ENCODE measurements around the gene PLPP2. TPM values are rescaled to one million over a fixed set of nuclear protein-coding genes. Genes with fewer than 3 reads are reported as not detected.
"Not testable (repeated sequence)": the region's sequence is repeated elsewhere in the genome, so short reads cannot be mapped to it uniquely, and the experiment has no call there.

Gene PLPP2
- total and polyA plus RNA-seq, 2 of the 4 experiments (the other 2 are of a cell fraction): 2.3 to 4.2 TPM

DNA sequence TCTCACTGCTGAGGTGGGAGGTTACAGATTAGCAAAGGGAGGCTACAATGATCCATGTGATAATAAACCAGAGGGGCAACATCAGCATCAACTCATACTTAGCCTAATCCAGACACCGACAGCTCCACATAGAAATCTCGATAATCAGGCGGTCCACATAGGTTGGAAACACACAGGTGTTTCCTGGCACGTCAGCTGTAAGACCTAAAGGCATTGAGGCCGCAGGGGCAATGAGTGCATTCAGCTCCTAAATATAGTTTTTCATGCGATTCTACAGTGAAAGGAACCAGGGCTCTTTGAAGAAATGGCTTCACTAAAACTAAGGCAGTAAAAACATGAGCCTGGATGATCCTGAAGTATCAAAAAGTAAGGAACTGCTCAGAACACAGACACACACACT lies 19.3 kb downstream of the PLPP2 start:
- Histone ChIP-seq H3K36me3 (ENCODE audit: control insufficient read depth, insufficient read depth, low read length) (no peaks in the 10 kb centered on the region), H2BK5ac (ENCODE audit: low read depth, low read length, poor library complexity, severe bottlenecking) (no peak overlapping the region), H3K23ac (ENCODE audit: low read depth, low read length) (no peak overlapping the region), H2BK120ac (ENCODE audit: low read depth, low read length) (no peak overlapping the region), H3K9ac (ENCODE audit: low read depth, low read length) (no peak overlapping the region), H4K20me1 (ENCODE audit: insufficient read depth, low read length) (no peaks in the 10 kb centered on the region), H2BK20ac (ENCODE audit: low read depth, low read length) (no peak overlapping the region), H4K5ac (ENCODE audit: low read depth, low read length) (no peak overlapping the region), H3K56ac (ENCODE audit: extremely low read depth, insufficient read depth, low read length) (no peak overlapping the region), H2AK9ac (replicated peaks; ENCODE audit: low read depth, low read length, poor library complexity) (no peak overlapping the region), H4K8ac (ENCODE audit: low read depth in 2 of 2, low read length in 2 of 2) (no peak overlapping the region), H3K9me1 (ENCODE audit: insufficient read depth, low read length) (no peaks in the 10 kb centered on the region), H3K27me3 (ENCODE audit: control insufficient read depth, insufficient read depth, low read length) (peaks cover 8% of the 10 kb centered on the region), H2AK5ac (ENCODE audit: low read depth, low read length) (no peak overlapping the region), H4K91ac (ENCODE audit: insufficient read depth, low read depth, low read length) (no peak overlapping the region), H3K9me3 (ENCODE audit: control insufficient read depth, insufficient read depth, low read length) (no peaks in the 10 kb centered on the region), H3K79me1 (ENCODE audit: low read depth in 1 of 2, low read length in 2 of 2) (no peaks in the 10 kb centered on the region), H3K14ac (replicated peaks; ENCODE audit: low read depth, low read length) (no peak overlapping the region), H2BK15ac (ENCODE audit: low read depth, low read length) (no peak overlapping the region), H3K4me2 (ENCODE audit: low read depth, low read length) (no peak overlapping the region), H3K4ac (ENCODE audit: low read depth, low read length) (no peak overlapping the region), H3K18ac (ENCODE audit: low read depth, low read length) (no peak overlapping the region), H3K27ac (ENCODE audit: insufficient read depth, low read length) (no peak overlapping the region), H3K4me1 (ENCODE audit: control insufficient read depth, insufficient read depth, low read length) (no peaks in the 10 kb centered on the region), H3K4me3 (ENCODE audit: insufficient read depth, low read depth, low read length) (no peak overlapping the region), H2AFZ (replicated peaks; ENCODE audit: low read length, poor library complexity) (no peak overlapping the region)
- dilution Hi-C loops (cut with HindIII; ENCODE audit: low sequenced_read_pairs, unreplicated experiment) (no loop called here), intact Hi-C loops (cut with micrococcal nuclease) (no loop called here), in situ Hi-C loops (cut with MboI; ENCODE audit: low sequenced_read_pairs) (no loop called here)
- ChIA-PET CTCF (no interaction called here), POLR2A (ENCODE audit: unreplicated experiment) (interaction anchor here (0.6 kb wide), 1 partner anchor 252 kb away, joined by 6 read pairs; no protein-coding TSS in a partner anchor)
- ATAC-seq (ENCODE audit: low read depth): no peak
- 83% methylated on average over 5 of the region's 6 CpGs; no CpG with 5 or more reads in 1 of the 2 experiments for WGBS, 2 experiments (ENCODE audit: extremely low coverage in 2 of 2, insufficient read length in 1 of 2)
- BruUV-seq (replicated peaks): no TSS peak
- no peak for TF ChIP-seq BHLHE40 (IDR thresholded peaks at IDR 0.05; ENCODE audit: low read depth, low read length)
- no peak for TF ChIP-seq POLR2A (IDR thresholded peaks at IDR 0.05; ENCODE audit: low read depth, low read length)
- TF ChIP-seq, protein P1, sequence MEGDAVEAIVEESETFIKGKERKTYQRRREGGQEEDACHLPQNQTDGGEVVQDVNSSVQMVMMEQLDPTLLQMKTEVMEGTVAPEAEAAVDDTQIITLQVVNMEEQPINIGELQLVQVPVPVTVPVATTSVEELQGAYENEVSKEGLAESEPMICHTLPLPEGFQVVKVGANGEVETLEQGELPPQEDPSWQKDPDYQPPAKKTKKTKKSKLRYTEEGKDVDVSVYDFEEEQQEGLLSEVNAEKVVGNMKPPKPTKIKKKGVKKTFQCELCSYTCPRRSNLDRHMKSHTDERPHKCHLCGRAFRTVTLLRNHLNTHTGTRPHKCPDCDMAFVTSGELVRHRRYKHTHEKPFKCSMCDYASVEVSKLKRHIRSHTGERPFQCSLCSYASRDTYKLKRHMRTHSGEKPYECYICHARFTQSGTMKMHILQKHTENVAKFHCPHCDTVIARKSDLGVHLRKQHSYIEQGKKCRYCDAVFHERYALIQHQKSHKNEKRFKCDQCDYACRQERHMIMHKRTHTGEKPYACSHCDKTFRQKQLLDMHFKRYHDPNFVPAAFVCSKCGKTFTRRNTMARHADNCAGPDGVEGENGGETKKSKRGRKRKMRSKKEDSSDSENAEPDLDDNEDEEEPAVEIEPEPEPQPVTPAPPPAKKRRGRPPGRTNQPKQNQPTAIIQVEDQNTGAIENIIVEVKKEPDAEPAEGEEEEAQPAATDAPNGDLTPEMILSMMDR (conservative IDR thresholded peaks at IDR 0.05; ENCODE audit: low read depth, low read length): no peak
- TF ChIP-seq RFX5 (IDR thresholded peaks at IDR 0.05; ENCODE audit: low read depth, low read length): no peak
- no peak for TF ChIP-seq MAZ (IDR thresholded peaks at IDR 0.05; ENCODE audit: borderline replicate concordance, low read depth, low read length)
- TF ChIP-seq RCOR1 (IDR thresholded peaks at IDR 0.05; ENCODE audit: insufficient replicate concordance, low read length): no peak
- TF ChIP-seq CHD1 (IDR thresholded peaks at IDR 0.05; ENCODE audit: low read depth, low read length): no peak
- no peak for DNase-seq

DNA sequence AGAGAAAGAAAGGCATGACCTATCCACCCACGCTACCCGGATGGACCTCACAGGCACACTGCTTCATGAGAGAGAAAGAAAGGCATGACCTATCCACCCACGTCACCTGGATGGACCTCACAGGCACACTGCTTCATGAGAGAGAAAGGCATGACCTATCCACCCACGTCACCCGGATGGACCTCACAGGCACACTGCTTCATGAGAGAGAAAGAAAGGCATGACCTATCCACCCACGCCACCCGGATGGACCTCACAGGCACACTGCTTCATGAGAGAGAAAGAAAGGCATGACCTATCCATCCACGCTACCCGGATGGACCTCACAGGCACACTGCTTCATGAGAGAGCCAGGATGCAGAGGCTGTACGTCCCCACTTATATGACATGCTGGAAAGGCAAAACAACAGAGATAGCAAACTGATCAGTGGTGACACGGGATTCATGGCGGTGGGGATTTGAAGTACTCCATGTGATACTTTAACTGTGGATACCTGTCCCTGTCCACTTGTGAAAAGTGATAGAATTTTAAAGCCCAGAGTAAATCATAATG lies 20.4 kb downstream of the PLPP2 start:
- intact Hi-C loops (cut with micrococcal nuclease); DNase-seq; H4K8ac ChIP-seq (ENCODE audit: low read depth in 2 of 2, low read length in 2 of 2); H4K91ac ChIP-seq (ENCODE audit: insufficient read depth, low read depth, low read length); in situ Hi-C loops (cut with MboI; ENCODE audit: low sequenced_read_pairs); H3K14ac ChIP-seq (replicated peaks; ENCODE audit: low read depth, low read length); H3K4ac ChIP-seq (ENCODE audit: low read depth, low read length); H2BK20ac ChIP-seq (ENCODE audit: low read depth, low read length); POLR2A ChIA-PET (ENCODE audit: unreplicated experiment); H3K27ac ChIP-seq (ENCODE audit: insufficient read depth, low read length); H3K23ac ChIP-seq (ENCODE audit: low read depth, low read length); H2AK5ac ChIP-seq (ENCODE audit: low read depth, low read length); H4K5ac ChIP-seq (ENCODE audit: low read depth, low read length); H4K20me1 ChIP-seq (ENCODE audit: insufficient read depth, low read length); H2BK15ac ChIP-seq (ENCODE audit: low read depth, low read length); H3K4me1 ChIP-seq (ENCODE audit: control insufficient read depth, insufficient read depth, low read length); H3K4me3 ChIP-seq (ENCODE audit: insufficient read depth, low read depth, low read length); H3K9me1 ChIP-seq (ENCODE audit: insufficient read depth, low read length); H3K18ac ChIP-seq (ENCODE audit: low read depth, low read length); CTCF ChIA-PET; dilution Hi-C loops (cut with HindIII; ENCODE audit: low sequenced_read_pairs, unreplicated experiment); H2BK120ac ChIP-seq (ENCODE audit: low read depth, low read length); H3K9me3 ChIP-seq (ENCODE audit: control insufficient read depth, insufficient read depth, low read length); H3K9ac ChIP-seq (ENCODE audit: low read depth, low read length); H3K56ac ChIP-seq (ENCODE audit: extremely low read depth, insufficient read depth, low read length); H2AK9ac ChIP-seq (replicated peaks; ENCODE audit: low read depth, low read length, poor library complexity); H3K36me3 ChIP-seq (ENCODE audit: control insufficient read depth, insufficient read depth, low read length); ATAC-seq (ENCODE audit: low read depth); H3K79me1 ChIP-seq (ENCODE audit: low read depth in 1 of 2, low read length in 2 of 2); H3K4me2 ChIP-seq (ENCODE audit: low read depth, low read length); H2AFZ ChIP-seq (replicated peaks; ENCODE audit: low read length, poor library complexity); BruUV-seq (replicated peaks); H2BK5ac ChIP-seq (ENCODE audit: low read depth, low read length, poor library complexity, severe bottlenecking): not testable (repeated sequence)
- H3K27me3 ChIP-seq (ENCODE audit: control insufficient read depth, insufficient read depth, low read length): peaks cover 14% of the 10 kb centered on the region
- WGBS, 2 experiments (ENCODE audit: extremely low coverage in 2 of 2, insufficient read length in 1 of 2): 80% methylated on average over 4 of the region's 12 CpGs; no CpG with 5 or more reads in 1 of the 2 experiments

Measured in IMR-90 (cell line).